GM18526 (cell line): ENCODE data around the gene KCNAB1.

Experiments
- POLR2A ChIP-seq: IDR thresholded peaks from 3 replicates; pipeline ENCODE4 v1.6.1; 2011; ENCODE audit not compliant: insufficient read length; ENCODE audit errors: extremely low read depth

Gene KCNAB1

DNA sequence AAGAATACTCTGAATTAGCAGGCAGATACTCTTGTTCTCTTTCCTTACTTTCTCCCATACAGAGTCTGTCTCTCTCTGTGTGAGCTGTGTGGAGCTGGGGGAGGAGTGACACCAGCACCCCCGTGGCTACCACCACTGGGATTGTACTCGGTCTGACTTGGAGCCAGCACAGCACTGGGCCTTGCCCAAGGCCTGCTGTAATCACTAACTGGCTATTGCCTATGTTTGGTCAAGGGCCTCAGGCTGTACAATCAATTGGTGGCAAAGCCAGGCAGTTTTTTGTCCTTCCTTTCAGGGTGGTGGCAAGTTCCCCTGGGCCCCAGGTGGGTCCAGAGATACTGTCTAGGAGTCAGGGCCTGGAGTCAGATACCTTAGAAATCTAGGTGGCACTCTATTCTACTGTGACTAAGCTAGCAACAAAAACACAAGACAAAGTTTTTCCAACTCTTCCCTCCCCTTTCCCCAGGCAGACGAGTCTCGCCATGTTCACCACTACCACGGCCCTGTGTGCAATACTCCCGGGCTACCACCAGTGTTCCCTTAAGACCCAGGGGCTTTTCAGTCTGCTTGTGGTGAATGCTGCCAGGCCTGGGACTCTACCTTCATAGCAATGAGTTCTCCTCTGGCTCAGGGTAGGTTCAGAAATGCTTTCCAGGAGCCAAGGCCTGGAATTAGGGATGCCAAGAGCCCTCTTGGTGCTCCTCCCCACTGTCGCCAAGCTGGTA is 151.8 kb downstream of the KCNAB1 start:
- no peak for TF ChIP-seq POLR2A

DNA sequence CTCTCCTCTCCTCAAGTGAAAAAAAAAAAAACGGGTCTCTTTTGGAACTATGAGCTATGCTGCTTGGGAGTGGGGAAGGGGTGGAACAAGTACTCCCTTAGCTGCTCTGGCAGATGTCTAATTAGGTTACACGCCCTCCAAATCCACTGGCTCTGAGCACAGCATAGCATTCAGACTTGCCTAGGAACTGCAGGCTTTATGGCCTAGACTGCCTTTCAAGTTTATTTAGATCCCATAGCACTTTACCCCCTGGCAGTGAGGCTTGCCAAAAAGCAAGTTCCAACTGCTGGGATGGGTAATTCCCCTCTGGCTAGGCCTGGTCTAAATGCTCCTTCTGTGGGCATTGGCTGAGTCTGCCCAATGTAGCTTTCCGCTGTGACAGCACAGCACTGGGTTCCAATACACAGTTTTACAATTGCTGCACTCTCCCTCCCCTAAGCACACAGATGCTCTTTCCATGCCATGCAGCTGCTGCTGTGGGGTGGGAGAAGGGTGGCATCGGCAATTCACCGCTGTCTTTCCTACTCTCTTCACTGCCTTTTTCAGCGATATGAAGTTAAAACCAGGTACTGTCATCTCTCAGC is 152.8 kb downstream of the KCNAB1 start:
- TF ChIP-seq POLR2A: no peak

DNA sequence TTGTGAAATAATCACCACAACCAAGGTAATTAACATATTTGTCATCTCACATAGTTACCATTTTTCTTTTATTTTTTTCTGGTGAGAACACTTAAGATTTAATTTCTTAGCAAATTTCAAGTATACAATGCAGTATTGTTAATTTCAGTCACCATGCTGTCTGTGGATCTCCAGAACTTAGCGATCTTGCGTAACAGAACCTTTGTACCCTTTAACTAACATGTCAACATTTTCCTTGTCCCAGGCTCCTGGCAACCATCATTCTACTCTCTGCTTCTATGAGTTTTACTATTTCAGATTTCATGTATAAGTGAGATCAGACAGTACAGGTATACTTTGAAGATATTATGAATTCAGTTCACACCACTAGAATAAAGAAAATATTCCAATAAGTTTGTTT is 154.4 kb downstream of the KCNAB1 start:
- TF ChIP-seq POLR2A: no peak

DNA sequence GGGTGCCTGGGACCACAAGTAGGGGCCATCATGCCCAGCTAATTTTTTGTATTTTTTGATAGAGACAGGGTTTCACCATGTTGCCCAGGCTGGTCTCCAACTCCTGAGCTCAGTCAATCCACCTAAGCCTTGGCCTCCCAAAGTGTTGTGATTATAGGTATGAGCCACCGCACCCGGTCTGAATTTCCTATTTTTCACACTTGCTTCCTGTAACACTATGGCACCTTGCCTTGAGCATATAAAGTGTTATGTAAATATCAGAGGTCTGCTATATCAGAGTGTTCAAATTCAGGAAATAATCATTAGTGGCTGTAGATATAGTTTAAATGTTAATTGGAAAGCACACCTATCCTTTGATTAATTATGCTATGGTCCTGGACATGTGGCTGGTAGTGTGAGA is 165.2 kb downstream of the KCNAB1 start:
- TF ChIP-seq POLR2A: no peak

DNA sequence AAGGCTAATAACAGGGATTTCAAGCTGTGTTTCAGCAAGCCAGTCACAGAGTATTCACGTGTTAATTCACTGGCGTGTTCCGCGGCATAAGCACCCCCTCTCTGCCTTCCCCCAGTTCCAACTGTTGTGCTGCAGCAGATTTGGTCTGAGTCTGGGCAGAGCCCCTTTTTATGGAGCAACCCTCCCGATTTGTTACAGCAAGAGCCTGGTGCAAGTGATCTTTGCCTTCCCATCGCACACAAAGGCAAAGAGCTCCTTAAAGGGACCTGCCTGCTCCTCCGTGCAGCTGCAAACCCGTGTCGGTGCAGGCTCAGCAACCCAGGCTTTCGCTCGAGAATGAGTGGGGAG is 170.5 kb downstream of the KCNAB1 start:
- TF ChIP-seq POLR2A: no peak

DNA sequence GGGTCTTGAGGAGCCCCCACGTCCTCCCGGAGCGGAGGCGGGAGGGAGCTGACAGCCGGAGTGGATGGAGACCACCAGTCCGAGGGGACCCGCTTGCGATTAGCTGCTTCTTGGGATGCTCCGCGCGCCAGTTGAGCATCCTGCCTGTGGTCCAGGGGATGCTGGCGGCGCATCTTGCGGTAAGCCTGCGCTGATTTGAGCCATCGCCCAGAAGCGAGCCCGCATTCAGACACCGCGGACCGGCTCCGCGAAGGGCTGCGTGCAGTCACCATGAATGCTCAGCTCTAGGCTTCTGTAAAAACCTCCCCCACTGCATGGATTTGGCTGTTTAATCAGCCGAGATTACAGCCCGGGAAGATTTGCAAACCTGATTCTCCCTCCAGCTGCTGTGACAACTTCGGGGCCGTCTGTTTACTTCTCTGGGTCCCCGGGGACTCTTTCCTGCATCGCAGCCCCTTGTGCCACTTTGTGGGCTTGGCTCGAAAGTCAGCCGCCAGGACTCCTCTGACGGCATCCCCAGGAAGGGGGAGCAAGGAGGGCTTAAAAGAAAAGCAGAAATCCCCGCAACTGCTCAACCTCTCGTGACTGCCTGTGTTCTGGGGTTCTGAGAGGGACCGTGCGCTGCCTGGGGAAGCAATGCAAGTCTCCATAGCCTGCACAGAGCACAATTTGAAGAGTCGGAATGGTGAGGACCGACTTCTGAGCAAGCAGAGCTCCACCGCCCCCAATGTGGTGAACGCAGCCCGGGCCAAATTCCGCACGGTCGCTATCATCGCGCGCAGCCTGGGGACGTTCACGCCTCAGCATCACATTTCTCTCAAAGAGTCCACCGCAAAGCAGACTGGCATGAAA is 171.1 kb downstream of the KCNAB1 start:
- TF ChIP-seq POLR2A: no peak

- no peak for TF ChIP-seq POLR2A
These were observed 173.2 kb downstream of the KCNAB1 start for GRCh38 chr3:156293566-156293965.

- TF ChIP-seq POLR2A: no peak
These were observed 177.2 kb downstream of the KCNAB1 start for GRCh38 chr3:156297582-156297981.

- TF ChIP-seq POLR2A: no peak
These were observed 177.6 kb downstream of the KCNAB1 start for GRCh38 chr3:156298014-156298413.

DNA sequence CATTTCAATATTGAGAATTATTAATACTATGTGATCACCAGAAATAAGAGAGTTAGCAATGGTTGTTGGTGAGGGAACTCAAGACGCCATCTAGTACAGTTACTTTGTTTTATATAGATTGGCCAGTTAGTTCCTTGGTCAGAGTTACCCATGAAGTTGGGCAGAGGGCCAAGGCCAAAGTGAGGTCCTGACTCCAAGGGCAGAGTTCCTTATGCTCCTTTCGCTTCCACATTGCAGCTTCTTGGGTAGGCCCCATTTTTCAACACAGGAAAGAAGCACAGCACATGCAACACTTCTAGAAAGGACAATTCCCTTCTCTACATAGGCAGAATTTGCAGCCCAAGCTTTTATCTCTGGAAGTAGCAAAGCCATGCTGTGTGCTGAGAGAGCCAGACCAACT is 178.6 kb downstream of the KCNAB1 start:
- no peak for TF ChIP-seq POLR2A

DNA sequence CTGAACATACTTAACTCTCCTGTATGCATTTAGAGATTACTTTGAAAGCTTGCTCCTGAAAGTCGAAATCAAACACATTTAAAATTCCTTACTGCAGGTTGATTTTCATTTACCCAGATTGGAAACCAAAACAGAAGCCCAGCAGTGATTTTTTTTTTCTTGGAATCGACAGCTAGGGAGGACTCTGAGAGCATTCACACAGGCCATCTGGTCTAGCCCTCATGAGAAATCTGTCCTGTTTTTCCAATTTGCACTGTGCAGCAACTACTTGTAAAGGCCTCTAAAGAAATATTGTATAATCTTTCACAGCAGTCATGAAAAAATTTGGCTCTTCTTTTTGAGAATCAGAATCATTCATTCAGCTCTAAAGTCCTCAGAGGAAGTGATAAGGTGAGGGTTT is 179.2 kb downstream of the KCNAB1 start:
- TF ChIP-seq POLR2A: no peak

- no peak for TF ChIP-seq POLR2A
These were observed 180.0 kb downstream of the KCNAB1 start for GRCh38 chr3:156300371-156300770.

DNA sequence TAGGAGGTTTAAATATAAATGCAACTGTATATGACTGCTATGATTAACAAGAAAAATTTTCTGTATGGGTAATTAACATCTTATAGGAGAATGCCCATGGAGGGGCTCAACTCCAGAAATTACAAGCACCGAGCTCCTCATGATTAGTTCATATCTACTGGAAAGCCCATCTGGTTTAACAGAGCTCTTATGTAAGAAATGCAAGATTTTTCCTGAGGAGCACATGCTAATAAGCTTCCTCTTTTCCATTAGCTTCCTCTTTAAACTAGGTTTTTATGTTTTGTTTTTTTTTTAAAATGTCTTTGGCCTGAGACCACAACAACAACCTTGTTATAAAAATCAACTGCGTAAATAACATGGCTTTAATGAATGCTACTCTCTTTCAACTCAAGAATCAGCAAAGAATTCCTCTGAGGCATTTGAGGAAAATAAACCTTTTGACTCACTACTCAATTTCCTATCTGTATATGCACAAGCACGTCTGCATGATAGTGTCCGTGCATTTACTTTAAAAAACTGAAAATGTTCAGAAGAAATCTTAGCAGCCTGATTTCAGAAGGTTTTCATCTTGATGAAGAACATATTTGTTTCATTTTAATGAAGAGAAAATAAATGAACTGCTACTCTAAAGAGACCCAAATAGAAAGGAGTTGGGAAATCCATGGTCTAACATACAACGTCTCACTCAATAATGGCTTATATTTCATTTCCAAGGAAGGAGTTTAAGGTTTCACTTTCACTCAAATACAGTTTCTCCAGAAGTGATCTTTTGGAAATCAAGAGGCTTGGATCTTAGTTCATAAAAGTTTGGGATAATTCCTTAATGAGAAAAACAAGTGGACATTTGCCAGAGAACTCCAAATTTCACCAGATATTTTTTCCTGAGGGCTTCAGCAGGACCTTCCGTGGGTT is 180.8 kb downstream of the KCNAB1 start:
- TF ChIP-seq POLR2A: no peak

- TF ChIP-seq POLR2A: no peak
These were observed 182.8 kb downstream of the KCNAB1 start for GRCh38 chr3:156303001-156303707.

- no peak for TF ChIP-seq POLR2A
These were observed 184.0 kb downstream of the KCNAB1 start for GRCh38 chr3:156304406-156304805.
